ENCODE measurements around the gene PKM.
"Not testable (repeated sequence)": the region's sequence is repeated elsewhere in the genome, so short reads cannot be mapped to it uniquely, and the experiment has no call there.

PKM gene

GRCh38 chr15:72231066-72231832 is at the start of gene PKM:
TSS of gene PKM (minus strand) at chr15:72231190. CDS start at chr15:72219097, 12,093 bp downstream.
- peak within 1 kb of the TSS; percentile 99 for H3K27ac Mint-ChIP-seq
- H3K4me1 Mint-ChIP-seq = peaks cover 50% of the 10 kb centered on the region
- peak; percentile 34 for ATAC-seq
- no peaks in the 10 kb centered on the region for H3K9me3 Mint-ChIP-seq
- DNase-seq = peak; percentile 99
- H3K36me3 Mint-ChIP-seq (ENCODE audit: low read depth) = peaks cover 36% of the 10 kb centered on the region
- H3K4me3 Mint-ChIP-seq = peak within 1 kb of the TSS; percentile 100
- no peaks in the 10 kb centered on the region for H3K27me3 Mint-ChIP-seq

GRCh38 chr15:72280751-72281150 is 49.8 kb upstream of the PKM start:
- Mint-ChIP-seq H3K27ac (no peak overlapping the region), H3K36me3 (ENCODE audit: low read depth) (no peaks in the 10 kb centered on the region), H3K27me3 (no peaks in the 10 kb centered on the region), H3K4me3 (no peak overlapping the region), H3K9me3 (no peaks in the 10 kb centered on the region), H3K4me1 (no peaks in the 10 kb centered on the region)
- no peak for ATAC-seq
- no peak for DNase-seq

- no peaks in the 10 kb centered on the region for H3K36me3 Mint-ChIP-seq (ENCODE audit: low read depth)
- no peak for ATAC-seq
- H3K4me1 Mint-ChIP-seq = peaks cover 3% of the 10 kb centered on the region
- no peaks in the 10 kb centered on the region for H3K27me3 Mint-ChIP-seq
- no peak overlapping the region for H3K4me3 Mint-ChIP-seq
- DNase-seq = no peak
- no peaks in the 10 kb centered on the region for H3K9me3 Mint-ChIP-seq
- H3K27ac Mint-ChIP-seq = no peak overlapping the region
Measured at GRCh38 chr15:72278737-72279136, 47.7 kb upstream of the PKM start.

GRCh38 chr15:72276326-72276700 is 45.3 kb upstream of the PKM start:
- Mint-ChIP-seq H3K36me3 (ENCODE audit: low read depth) (no peaks in the 10 kb centered on the region), H3K4me1 (peaks cover 17% of the 10 kb centered on the region)

GRCh38 chr15:72275635-72276325 is 44.8 kb upstream of the PKM start:
- not testable (repeated sequence) for H3K9me3 Mint-ChIP-seq; H3K36me3 Mint-ChIP-seq (ENCODE audit: low read depth); H3K4me3 Mint-ChIP-seq; DNase-seq; H3K27me3 Mint-ChIP-seq; ATAC-seq; H3K27ac Mint-ChIP-seq
- peaks cover 22% of the 10 kb centered on the region for H3K4me1 Mint-ChIP-seq

More at GRCh38 chr15:72276326-72276700, 45.3 kb upstream of the PKM start:
- no peaks in the 10 kb centered on the region for H3K27me3 Mint-ChIP-seq
- ATAC-seq (no peak), DNase-seq (no peak)
- no peak overlapping the region for H3K4me3 Mint-ChIP-seq
- H3K27ac Mint-ChIP-seq = no peak overlapping the region
- H3K9me3 Mint-ChIP-seq = no peaks in the 10 kb centered on the region

GRCh38 chr15:72272997-72273352 is 42.0 kb upstream of the PKM start:
- Mint-ChIP-seq H3K9me3 (no peaks in the 10 kb centered on the region), H3K27me3 (no peaks in the 10 kb centered on the region), H3K4me1 (peaks cover 32% of the 10 kb centered on the region), H3K27ac (peak overlapping the region; percentile 84), H3K4me3 (peak overlapping the region; percentile 75), H3K36me3 (ENCODE audit: low read depth) (peaks cover 9% of the 10 kb centered on the region)
- DNase-seq (no peak), ATAC-seq (no peak)

GRCh38 chr15:72272213-72272996 is 41.4 kb upstream of the PKM start, which contains the start of gene PARP6:
TSS of gene PARP6 (minus strand) at chr15:72272554. CDS start at chr15:72267477, 5,077 bp downstream.
- Mint-ChIP-seq H3K4me3 (peak within 1 kb of the TSS; percentile 90), H3K36me3 (ENCODE audit: low read depth) (peaks cover 11% of the 10 kb centered on the region), H3K4me1 (peaks cover 32% of the 10 kb centered on the region), H3K27me3 (no peaks in the 10 kb centered on the region), H3K9me3 (no peaks in the 10 kb centered on the region), H3K27ac (peak within 1 kb of the TSS; percentile 91)
- peak; percentile 99 for DNase-seq
- ATAC-seq = peak; percentile 98

- peak overlapping the region; percentile 90 for H3K4me3 Mint-ChIP-seq
- peak; percentile 3 for ATAC-seq
Measured at GRCh38 chr15:72271895-72272212, 40.9 kb upstream of the PKM start.

GRCh38 chr15:72271221-72271620 is 40.2 kb upstream of the PKM start:
- H3K36me3 Mint-ChIP-seq (ENCODE audit: low read depth) = peaks cover 19% of the 10 kb centered on the region
- no peaks in the 10 kb centered on the region for H3K27me3 Mint-ChIP-seq
- ATAC-seq = no peak
- peak overlapping the region; percentile 90 for H3K4me3 Mint-ChIP-seq
- DNase-seq = no peak
- H3K9me3 Mint-ChIP-seq = no peaks in the 10 kb centered on the region
- peaks cover 32% of the 10 kb centered on the region for H3K4me1 Mint-ChIP-seq
- peak overlapping the region; percentile 91 for H3K27ac Mint-ChIP-seq

More at GRCh38 chr15:72271895-72272212, 40.9 kb upstream of the PKM start:
- H3K36me3 Mint-ChIP-seq (ENCODE audit: low read depth) = peaks cover 16% of the 10 kb centered on the region
- peaks cover 32% of the 10 kb centered on the region for H3K4me1 Mint-ChIP-seq
- H3K27ac Mint-ChIP-seq = peak overlapping the region; percentile 91
- no peaks in the 10 kb centered on the region for H3K27me3 Mint-ChIP-seq
- no peaks in the 10 kb centered on the region for H3K9me3 Mint-ChIP-seq
- peak; percentile 27 for DNase-seq

- DNase-seq (no peak), ATAC-seq (no peak)
- Mint-ChIP-seq H3K4me1 (peaks cover 46% of the 10 kb centered on the region), H3K4me3 (no peak overlapping the region), H3K9me3 (no peaks in the 10 kb centered on the region), H3K36me3 (ENCODE audit: low read depth) (peaks cover 28% of the 10 kb centered on the region), H3K27me3 (no peaks in the 10 kb centered on the region), H3K27ac (no peak overlapping the region)
Measured at GRCh38 chr15:72269739-72270138, 38.7 kb upstream of the PKM start.

GRCh38 chr15:72265031-72265430 is 34.0 kb upstream of the PKM start:
- Mint-ChIP-seq H3K27ac (no peak overlapping the region), H3K27me3 (no peaks in the 10 kb centered on the region), H3K9me3 (no peaks in the 10 kb centered on the region), H3K4me1 (peaks cover 43% of the 10 kb centered on the region), H3K4me3 (no peak overlapping the region), H3K36me3 (ENCODE audit: low read depth) (peaks cover 66% of the 10 kb centered on the region)
- no peak for ATAC-seq
- no peak for DNase-seq

GRCh38 chr15:72252663-72253299 is 21.8 kb upstream of the PKM start:
- peaks cover 3% of the 10 kb centered on the region for H3K4me1 Mint-ChIP-seq
- DNase-seq (no peak), ATAC-seq (no peak)
- peaks cover 59% of the 10 kb centered on the region for H3K36me3 Mint-ChIP-seq (ENCODE audit: low read depth)
- no peaks in the 10 kb centered on the region for H3K27me3 Mint-ChIP-seq
- no peak overlapping the region for H3K27ac Mint-ChIP-seq
- H3K9me3 Mint-ChIP-seq = no peaks in the 10 kb centered on the region
- no peak overlapping the region for H3K4me3 Mint-ChIP-seq

- DNase-seq (no peak), ATAC-seq (no peak)
- Mint-ChIP-seq H3K4me1 (peaks cover 3% of the 10 kb centered on the region), H3K27ac (peak overlapping the region; percentile 20), H3K36me3 (ENCODE audit: low read depth) (peaks cover 51% of the 10 kb centered on the region), H3K27me3 (no peaks in the 10 kb centered on the region), H3K9me3 (no peaks in the 10 kb centered on the region), H3K4me3 (no peak overlapping the region)
Measured at GRCh38 chr15:72249142-72249810, 18.3 kb upstream of the PKM start.

GRCh38 chr15:72248514-72248913 is 17.5 kb upstream of the PKM start:
- H3K36me3 Mint-ChIP-seq (ENCODE audit: low read depth) = peaks cover 51% of the 10 kb centered on the region
- no peak for ATAC-seq

More at GRCh38 chr15:72248514-72248913, 17.5 kb upstream of the PKM start:
- no peak for DNase-seq
- H3K9me3 Mint-ChIP-seq = no peaks in the 10 kb centered on the region
- no peaks in the 10 kb centered on the region for H3K27me3 Mint-ChIP-seq
- peaks cover 3% of the 10 kb centered on the region for H3K4me1 Mint-ChIP-seq
- H3K4me3 Mint-ChIP-seq = no peak overlapping the region
- no peak overlapping the region for H3K27ac Mint-ChIP-seq
